Mesenchymal stem cell (in vitro differentiated cells and primary cell): ENCODE results near the gene TMX1.

Source experiments
- DNase-seq: peaks from one replicate; pipeline ENCODE4 v3.0.0-alpha.2; 2013
- H2AFZ ChIP-seq: one replicate; pipeline ENCODE4 v1.6.1; 2013; ENCODE audit warnings: low read depth, mild to moderate bottlenecking, control low read depth, inconsistent platforms, low read length, moderate library complexity
- H2AK5ac ChIP-seq: 2 replicates; pipeline ENCODE4 v1.6.1; 2013; ENCODE audit warnings: low read length, moderate library complexity, mild to moderate bottlenecking, inconsistent platforms; ENCODE audit not compliant: severe bottlenecking
- H2BK120ac ChIP-seq: one replicate; pipeline ENCODE4 v1.6.1; 2013; ENCODE audit warnings: low read depth, mild to moderate bottlenecking, inconsistent platforms, low read length, moderate library complexity
- H2BK12ac ChIP-seq, 2 experiments: one replicate each; pipeline ENCODE4 v1.6.1; 2013; ENCODE audit warnings: inconsistent platforms in 2 of 2, low read length in 2 of 2, mild to moderate bottlenecking in 2 of 2, moderate library complexity in 2 of 2, control low read depth in 1 of 2
- H2BK15ac ChIP-seq: one replicate; pipeline ENCODE4 v1.6.1; 2013; ENCODE audit warnings: mild to moderate bottlenecking, low read depth, inconsistent platforms; ENCODE audit not compliant: poor library complexity, severe bottlenecking
- H2BK5ac ChIP-seq: 2 replicates; pipeline ENCODE4 v1.6.1; 2013; ENCODE audit warnings: low read depth, mild to moderate bottlenecking, low read length, control low read depth, inconsistent platforms; ENCODE audit not compliant: poor library complexity, severe bottlenecking
- H3K14ac ChIP-seq, 2 experiments: one replicate each; pipeline ENCODE4 v1.6.1; 2013; ENCODE audit warnings: inconsistent platforms in 2 of 2, low read length in 2 of 2, control low read depth in 1 of 2, mild to moderate bottlenecking in 1 of 2, moderate library complexity in 1 of 2
- H3K18ac ChIP-seq, 2 experiments: one replicate each; pipeline ENCODE4 v1.6.1; 2013; ENCODE audit warnings: inconsistent platforms in 2 of 2, low read length in 2 of 2, control low read depth in 1 of 2, low read depth in 1 of 2, mild to moderate bottlenecking in 1 of 2
- H3K23ac ChIP-seq, 2 experiments: one replicate each; pipeline ENCODE4 v1.6.1; 2013; ENCODE audit warnings: inconsistent platforms in 2 of 2, low read length in 2 of 2, mild to moderate bottlenecking in 2 of 2, moderate library complexity in 2 of 2, control low read depth in 1 of 2
- H3K27ac ChIP-seq: 2 replicates; pipeline ENCODE4 v1.5.1; 2013; ENCODE audit warnings: mild to moderate bottlenecking, moderate library complexity, low read length, control low read depth, inconsistent platforms; ENCODE audit not compliant: poor library complexity, severe bottlenecking
- H3K27me3 ChIP-seq, 2 experiments: 2 replicates each; pipeline versions ENCODE4 v1.6.1 to v1.7.0; 2013; ENCODE audit warnings: low read length in 2 of 2, mild to moderate bottlenecking in 2 of 2, moderate library complexity in 2 of 2, control low read depth in 1 of 2, inconsistent platforms in 1 of 2; ENCODE audit not compliant: control insufficient read depth in 1 of 2, insufficient read depth in 1 of 2
- H3K36me3 ChIP-seq, 2 experiments: 2 replicates each; pipeline versions ENCODE4 v1.6.1 to v1.7.0; 2013; ENCODE audit warnings: low read length in 2 of 2, control low read depth in 1 of 2, inconsistent platforms in 1 of 2, low read depth in 1 of 2, mild to moderate bottlenecking in 1 of 2; ENCODE audit not compliant: insufficient read depth in 2 of 2, control insufficient read depth in 1 of 2
- H3K4ac ChIP-seq, 2 experiments: one replicate each; pipeline ENCODE4 v1.6.1; 2013; ENCODE audit warnings: inconsistent platforms in 2 of 2, low read length in 2 of 2, mild to moderate bottlenecking in 2 of 2, moderate library complexity in 2 of 2, control low read depth in 1 of 2, low read depth in 1 of 2
- H3K4me1 ChIP-seq: 2 replicates; pipeline ENCODE4 v1.6.1; 2013; ENCODE audit warnings: low read depth, low read length, control low read depth; ENCODE audit not compliant: control insufficient read depth, insufficient read depth
- H3K4me2 ChIP-seq: 2 replicates; pipeline ENCODE4 v1.6.1; 2013; ENCODE audit warnings: low read length, mild to moderate bottlenecking, inconsistent platforms; ENCODE audit not compliant: poor library complexity, severe bottlenecking
- H3K4me3 ChIP-seq, 2 experiments: 2 replicates each; pipeline versions ENCODE4 v1.5.1 to v1.7.0; 2013; ENCODE audit warnings: low read length in 2 of 2, mild to moderate bottlenecking in 2 of 2, control low read depth in 1 of 2, low read depth in 1 of 2; ENCODE audit not compliant: insufficient read depth in 1 of 2
- H3K79me1 ChIP-seq: replicated peaks from 2 replicates; pipeline ENCODE4 v1.6.1; 2013; ENCODE audit warnings: mild to moderate bottlenecking, control low read depth, low read length, inconsistent platforms; ENCODE audit not compliant: poor library complexity, severe bottlenecking
- H3K9ac ChIP-seq: 2 replicates; pipeline ENCODE4 v1.7.0; 2013; ENCODE audit warnings: mild to moderate bottlenecking, low read length, moderate library complexity
- H3K9me3 ChIP-seq: 2 replicates; pipeline ENCODE4 v1.7.0; 2013; ENCODE audit warnings: mild to moderate bottlenecking, low read length; ENCODE audit not compliant: control insufficient read depth
- H4K8ac ChIP-seq: one replicate; pipeline ENCODE4 v1.6.1; 2013; ENCODE audit warnings: inconsistent platforms, mild to moderate bottlenecking, low read length, moderate library complexity
- H4K91ac ChIP-seq: one replicate; pipeline ENCODE4 v1.6.1; 2013; ENCODE audit warnings: mild to moderate bottlenecking, low read length, inconsistent platforms
- WGBS: methylation state at CpG from one replicate; pipeline ENCODE4 v1.1.7; 2013; ENCODE audit warnings: mixed read lengths; 5-methylcytosine and 5-hydroxymethylcytosine counted together

The TMX1 gene

GRCh38 chr14:51225751-51226150 is 14.3 kb upstream of the TMX1 start:
- H3K18ac ChIP-seq, result no peak overlapping the region

GRCh38 chr14:51228391-51228790 is 11.7 kb upstream of the TMX1 start:
- H4K91ac ChIP-seq, result no peak overlapping the region
- no peak overlapping the region for H2BK120ac ChIP-seq
- no peak overlapping the region for H3K27ac ChIP-seq
- no peak for DNase-seq
- H3K23ac ChIP-seq, result no peak overlapping the region
- no peak overlapping the region for H4K8ac ChIP-seq
- no peak overlapping the region for H3K14ac ChIP-seq
- no peaks in the 10 kb centered on the region for H3K9me3 ChIP-seq
- H3K4ac ChIP-seq, result no peak overlapping the region
- no peak overlapping the region for H2AFZ ChIP-seq
- no peaks in the 10 kb centered on the region for H3K79me1 ChIP-seq
- no peaks in the 10 kb centered on the region for H3K27me3 ChIP-seq
- H3K4me3 ChIP-seq, result no peak overlapping the region
- no peak overlapping the region for H2AK5ac ChIP-seq
- H2BK12ac ChIP-seq, result no peak overlapping the region
- H3K18ac ChIP-seq, result no peak overlapping the region
- H3K4me2 ChIP-seq, result no peak overlapping the region
- H2BK15ac ChIP-seq, result no peak overlapping the region
- H3K9ac ChIP-seq, result no peak overlapping the region
- no peaks in the 10 kb centered on the region for H3K4me1 ChIP-seq
- no peaks in the 10 kb centered on the region for H3K36me3 ChIP-seq
- no peak overlapping the region for H2BK5ac ChIP-seq

More at GRCh38 chr14:51225751-51226150, 14.3 kb upstream of the TMX1 start:
- Histone ChIP-seq H3K4me2 (no peak overlapping the region), H2BK15ac (no peak overlapping the region), H4K8ac (no peak overlapping the region), H3K9me3 (no peaks in the 10 kb centered on the region), H2BK12ac (no peak overlapping the region), H2AK5ac (no peak overlapping the region), H3K23ac (no peak overlapping the region), H3K79me1 (no peaks in the 10 kb centered on the region), H3K4me3 (no peak overlapping the region), H3K4me1 (no peaks in the 10 kb centered on the region), H3K36me3 (no peaks in the 10 kb centered on the region), H3K27ac (no peak overlapping the region), H3K14ac (no peak overlapping the region), H4K91ac (no peak overlapping the region), H3K27me3 (no peaks in the 10 kb centered on the region), H2AFZ (no peak overlapping the region), H2BK5ac (no peak overlapping the region), H3K9ac (no peak overlapping the region), H3K4ac (no peak overlapping the region), H2BK120ac (no peak overlapping the region)
- WGBS, result 67% methylated on average over 1 of the region's 2 CpGs
- DNase-seq, result no peak

- DNase-seq, result no peak
- Histone ChIP-seq H3K27me3 (no peaks in the 10 kb centered on the region), H3K9me3 (no peaks in the 10 kb centered on the region), H3K36me3 (no peaks in the 10 kb centered on the region), H3K79me1 (no peaks in the 10 kb centered on the region), H3K4me2 (no peak overlapping the region), H4K91ac (no peak overlapping the region), H2AK5ac (no peak overlapping the region), H2BK5ac (no peak overlapping the region), H2BK15ac (no peak overlapping the region), H3K14ac (no peak overlapping the region), H2BK12ac (no peak overlapping the region), H3K4me3 (no peak overlapping the region), H2AFZ (no peak overlapping the region), H3K4me1 (no peaks in the 10 kb centered on the region), H2BK120ac (no peak overlapping the region), H3K23ac (no peak overlapping the region), H3K27ac (no peak overlapping the region), H3K9ac (no peak overlapping the region), H3K4ac (no peak overlapping the region), H3K18ac (no peak overlapping the region), H4K8ac (no peak overlapping the region)
- WGBS, result 61% methylated on average over 1 of the region's 1 CpG
Measured at GRCh38 chr14:51228890-51229289, 11.2 kb upstream of the TMX1 start.

- Histone ChIP-seq H3K9me3 (no peaks in the 10 kb centered on the region), H3K79me1 (no peaks in the 10 kb centered on the region), H3K36me3 (no peaks in the 10 kb centered on the region), H3K4me2 (no peak overlapping the region), H3K4me3 (no peak overlapping the region), H2AK5ac (no peak overlapping the region), H2BK12ac (no peak overlapping the region), H2BK120ac (no peak overlapping the region), H4K91ac (no peak overlapping the region), H3K27ac (no peak overlapping the region), H3K27me3 (no peaks in the 10 kb centered on the region), H3K18ac (no peak overlapping the region), H3K14ac (no peak overlapping the region), H2BK5ac (no peak overlapping the region), H4K8ac (no peak overlapping the region), H3K4me1 (no peaks in the 10 kb centered on the region), H3K4ac (no peak overlapping the region), H3K23ac (no peak overlapping the region), H3K9ac (no peak overlapping the region), H2BK15ac (no peak overlapping the region), H2AFZ (no peak overlapping the region)
- peak; percentile 40 for DNase-seq
Measured at GRCh38 chr14:51236314-51236713, 3.7 kb upstream of the TMX1 start.
